PC-9 (cell line): ENCODE data around the gene CELSR3. TPM values are rescaled to one million over a fixed set of nuclear protein-coding genes. Genes with fewer than 3 reads are reported as not detected.

Source experiments
- BruUV-seq: library from RNA; stranded (reverse); fragments of 400-500 nt; replicated peaks from 2 replicates; lab custom pipeline; 2021; lab: Mats Ljungman, UMichigan
- CTCF ChIA-PET: fragments of 300-600 bp; sonication (Branson Sonifier 250); formaldehyde crosslinking; loops from one replicate; lab custom pipeline; 2022; ENCODE audit warnings: antibody characterized with exemption; lab: Charles Lee
- POLR2A ChIA-PET: fragments of 300-600 bp; sonication (Branson Sonifier 250); formaldehyde crosslinking; loops from one replicate; lab custom pipeline; 2022; ENCODE audit warnings: antibody characterized with exemption; ENCODE audit not compliant: unreplicated experiment; lab: Charles Lee
- DNase-seq, 2 experiments: peaks; one replicate each; pipeline versions ENCODE4 v3.0.0 to v3.0.0-alpha.2; 2015 to 2022; ENCODE audit warnings: mixed read lengths in 1 of 2
- H2AFZ ChIP-seq: fragments of 200-600 bp; sonication (generic); 2 replicates; pipeline ENCODE4 v1.8.1; 2017; ENCODE audit warnings: antibody characterized with exemption
- H3F3A ChIP-seq: fragments of 200-600 bp; sonication (generic); 2 replicates; pipeline ENCODE4 v1.8.1; 2017; ENCODE audit warnings: antibody characterized with exemption, mild to moderate bottlenecking, low read depth; ENCODE audit not compliant: insufficient read depth
- H3K27ac ChIP-seq: fragments of 200-600 bp; sonication (generic); 2 replicates; pipeline ENCODE4 v1.6.1; 2016; ENCODE audit warnings: mixed run types
- H3K27me3 ChIP-seq: fragments of 200-600 bp; sonication (generic); 2 replicates; pipeline ENCODE4 v1.6.1; 2016; ENCODE audit warnings: low read depth, mixed run types; ENCODE audit not compliant: insufficient read depth
- H3K36me3 ChIP-seq: fragments of 200-600 bp; sonication (generic); 2 replicates; pipeline ENCODE4 v1.6.1; 2016; ENCODE audit warnings: low read depth, mixed run types
- H3K4me1 ChIP-seq: fragments of 200-600 bp; sonication (generic); replicated peaks from 2 replicates; pipeline ENCODE4 v1.6.1; 2016; ENCODE audit warnings: mixed run types; ENCODE audit not compliant: insufficient read depth
- H3K4me2 ChIP-seq: fragments of 200-600 bp; sonication (generic); 2 replicates; pipeline ENCODE4 v1.6.1; 2017; ENCODE audit warnings: mixed run types
- H3K4me3 ChIP-seq: fragments of 200-600 bp; sonication (generic); 2 replicates; pipeline ENCODE4 v1.6.1; 2016; ENCODE audit warnings: mixed run types
- H3K79me2 ChIP-seq: fragments of 200-600 bp; sonication (generic); 2 replicates; pipeline ENCODE4 v1.6.1; 2017; ENCODE audit warnings: low read depth, mixed run types
- H3K9me2 ChIP-seq: fragments of 200-600 bp; sonication (generic); 2 replicates; pipeline ENCODE4 v1.8.1; 2017; ENCODE audit warnings: mild to moderate bottlenecking; ENCODE audit not compliant: insufficient read depth
- H3K9me3 ChIP-seq: fragments of 200-600 bp; sonication (generic); 2 replicates; pipeline ENCODE4 v1.8.1; 2016; ENCODE audit warnings: low read depth; ENCODE audit not compliant: insufficient read depth
- H4K20me1 ChIP-seq: fragments of 200-600 bp; sonication (generic); 2 replicates; pipeline ENCODE4 v1.8.1; 2017; ENCODE audit not compliant: insufficient read depth
- CTCF ChIP-seq: fragments of 200-600 bp; sonication (generic); conservative IDR thresholded peaks from 2 replicates; pipeline ENCODE4 v1.6.1; 2017; ENCODE audit warnings: mixed run types, antibody characterized with exemption, mild to moderate bottlenecking, moderate library complexity
- EZH2 ChIP-seq: fragments of 200-600 bp; sonication (generic); IDR thresholded peaks from 2 replicates; pipeline ENCODE4 v1.8.0; 2017; ENCODE audit warnings: antibody characterized with exemption, low read depth
- intact Hi-C: fragments of 100-400 bp; cut with micrococcal nuclease; formaldehyde crosslinking; loops from one replicate; pipeline ENCODE4 v1.10.0; 2022; ENCODE audit not compliant: unreplicated experiment
- total RNA-seq: library from RNA; stranded (reverse); gene quantifications from 2 replicates; pipeline ENCODE4 v1.2.3, GENCODE V29; 2021

CELSR3 gene
- total RNA-seq, 1 experiment from 2014 or later: 9.9 TPM

GRCh38 chr3:48601622-48601994, 61.1 kb downstream of the CELSR3 start:
- intact Hi-C loops: no loop called here
- no peaks in the 10 kb centered on the region; the same call in 1 of the 2 replicates for H3K36me3 ChIP-seq

GRCh38 chr3:48600711-48601621, 61.7 kb downstream of the CELSR3 start:
- POLR2A ChIA-PET: no interaction called here
- Histone ChIP-seq H2AFZ (no peak overlapping the region), H3F3A (peaks cover 33% of the 10 kb centered on the region), H3K27ac (no peak overlapping the region), H3K36me3 (no peaks in the 10 kb centered on the region; the same call in 1 of the 2 replicates), H3K9me2 (no peaks in the 10 kb centered on the region), H3K4me2 (no peak overlapping the region), H3K79me2 (no peaks in the 10 kb centered on the region), H3K27me3 (no peaks in the 10 kb centered on the region), H3K4me3 (no peak overlapping the region), H3K4me1 (peaks cover 37% of the 10 kb centered on the region), H3K9me3 (no peaks in the 10 kb centered on the region), H4K20me1 (no peaks in the 10 kb centered on the region)
- no peak for TF ChIP-seq EZH2
- no peak for TF ChIP-seq CTCF
- intact Hi-C loops: no loop called here
- BruUV-seq: no TSS peak
- CTCF ChIA-PET: no interaction called here
- no peak for DNase-seq

More at GRCh38 chr3:48601622-48601994, 61.1 kb downstream of the CELSR3 start:
- no peak overlapping the region for H3K4me3 ChIP-seq
- H3K27ac ChIP-seq: no peak overlapping the region
- H3K9me3 ChIP-seq: no peaks in the 10 kb centered on the region
- CTCF ChIA-PET: no interaction called here
- no peaks in the 10 kb centered on the region for H3K79me2 ChIP-seq
- H4K20me1 ChIP-seq: no peaks in the 10 kb centered on the region
- TF ChIP-seq CTCF (no peak), EZH2 (no peak)
- H3K4me1 ChIP-seq: peaks cover 31% of the 10 kb centered on the region
- DNase-seq: no peak
- H3F3A ChIP-seq: peaks cover 27% of the 10 kb centered on the region
- no peaks in the 10 kb centered on the region for H3K27me3 ChIP-seq
- no TSS peak for BruUV-seq
- no peak overlapping the region for H3K4me2 ChIP-seq
- H2AFZ ChIP-seq: no peak overlapping the region
- POLR2A ChIA-PET: no interaction called here
- H3K9me2 ChIP-seq: no peaks in the 10 kb centered on the region

GRCh38 chr3:48599509-48600285, 63.0 kb downstream of the CELSR3 start:
- H3K9me2 ChIP-seq: no peaks in the 10 kb centered on the region
- H4K20me1 ChIP-seq: no peaks in the 10 kb centered on the region
- H3K36me3 ChIP-seq: no peaks in the 10 kb centered on the region; the same call in 1 of the 2 replicates
- H3K4me1 ChIP-seq: peaks cover 42% of the 10 kb centered on the region
- no peaks in the 10 kb centered on the region for H3K27me3 ChIP-seq
- intact Hi-C loops: loop anchor here (5.0 kb wide), 2 partner anchors 63 to 132 kb away; partner anchors contain the start of gene CELSR3
- H3F3A ChIP-seq: peaks cover 36% of the 10 kb centered on the region
- no peaks in the 10 kb centered on the region for H3K9me3 ChIP-seq
- H3K4me2 ChIP-seq: no peak overlapping the region
- ChIA-PET POLR2A (no interaction called here), CTCF (no interaction called here)
- no peak overlapping the region for H3K27ac ChIP-seq
- no peak for DNase-seq
- H3K4me3 ChIP-seq: no peak overlapping the region
- no peak for TF ChIP-seq EZH2
- TF ChIP-seq CTCF: no peak
- no peak overlapping the region for H2AFZ ChIP-seq
- BruUV-seq: no TSS peak
- H3K79me2 ChIP-seq: no peaks in the 10 kb centered on the region
